ENCODE measurements around the gene LCK. TPM values are rescaled to one million over a fixed set of nuclear protein-coding genes. Genes with fewer than 3 reads are reported as not detected.

Gene LCK
- total RNA-seq, 1 experiment from 2014 or later = 51.0 TPM

- TF ChIP-seq ERG (CRISPR knock-in tag; IDR thresholded peaks at IDR 0.05) (no peak), CREB1 (CRISPR knock-in tag; IDR thresholded peaks at IDR 0.05) (no peak)
Observed at GRCh38 chr1:32223683-32224082, 27.4 kb upstream of the LCK start (continued).

DNA sequence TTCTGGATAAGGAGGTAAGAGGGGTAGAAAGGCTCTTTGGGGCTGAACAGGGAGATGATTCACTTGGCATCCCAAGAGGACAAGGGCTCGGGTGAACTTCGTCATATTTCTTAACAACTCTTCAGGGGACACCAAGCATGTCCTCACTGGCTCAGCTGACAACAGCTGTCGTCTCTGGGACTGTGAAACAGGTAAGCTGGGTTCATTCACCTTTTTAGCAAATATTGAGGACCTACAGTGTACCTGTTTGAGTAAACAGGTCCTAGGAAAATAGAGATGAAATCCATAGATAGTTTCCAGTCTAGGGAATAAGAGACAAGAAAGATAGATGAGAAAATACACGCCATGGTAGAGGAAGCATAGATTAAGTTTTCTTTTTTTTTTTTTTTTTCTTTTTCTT is 26.8 kb upstream of the LCK start:
- POLR2A ChIA-PET = no interaction called here
- TF ChIP-seq, protein P1, sequence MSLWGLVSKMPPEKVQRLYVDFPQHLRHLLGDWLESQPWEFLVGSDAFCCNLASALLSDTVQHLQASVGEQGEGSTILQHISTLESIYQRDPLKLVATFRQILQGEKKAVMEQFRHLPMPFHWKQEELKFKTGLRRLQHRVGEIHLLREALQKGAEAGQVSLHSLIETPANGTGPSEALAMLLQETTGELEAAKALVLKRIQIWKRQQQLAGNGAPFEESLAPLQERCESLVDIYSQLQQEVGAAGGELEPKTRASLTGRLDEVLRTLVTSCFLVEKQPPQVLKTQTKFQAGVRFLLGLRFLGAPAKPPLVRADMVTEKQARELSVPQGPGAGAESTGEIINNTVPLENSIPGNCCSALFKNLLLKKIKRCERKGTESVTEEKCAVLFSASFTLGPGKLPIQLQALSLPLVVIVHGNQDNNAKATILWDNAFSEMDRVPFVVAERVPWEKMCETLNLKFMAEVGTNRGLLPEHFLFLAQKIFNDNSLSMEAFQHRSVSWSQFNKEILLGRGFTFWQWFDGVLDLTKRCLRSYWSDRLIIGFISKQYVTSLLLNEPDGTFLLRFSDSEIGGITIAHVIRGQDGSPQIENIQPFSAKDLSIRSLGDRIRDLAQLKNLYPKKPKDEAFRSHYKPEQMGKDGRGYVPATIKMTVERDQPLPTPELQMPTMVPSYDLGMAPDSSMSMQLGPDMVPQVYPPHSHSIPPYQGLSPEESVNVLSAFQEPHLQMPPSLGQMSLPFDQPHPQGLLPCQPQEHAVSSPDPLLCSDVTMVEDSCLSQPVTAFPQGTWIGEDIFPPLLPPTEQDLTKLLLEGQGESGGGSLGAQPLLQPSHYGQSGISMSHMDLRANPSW (CRISPR knock-in tag; conservative IDR thresholded peaks at IDR 0.05; ENCODE audit: low read depth) = no peak
- TF ChIP-seq ZBTB21 (CRISPR knock-in tag; IDR thresholded peaks at IDR 0.05; ENCODE audit: borderline replicate concordance) (no peak), E2F4 (CRISPR knock-in tag; IDR thresholded peaks at IDR 0.05; ENCODE audit: borderline replicate concordance, low read depth) (no peak), TEAD4 (CRISPR knock-in tag; IDR thresholded peaks at IDR 0.05) (no peak), ARID4B (CRISPR knock-in tag; IDR thresholded peaks at IDR 0.05; ENCODE audit: borderline replicate concordance) (no peak), ERG (CRISPR knock-in tag; IDR thresholded peaks at IDR 0.05) (no peak), TP53 (CRISPR knock-in tag; IDR thresholded peaks at IDR 0.05) (no peak), AFF4 (CRISPR knock-in tag; IDR thresholded peaks at IDR 0.05; ENCODE audit: borderline replicate concordance) (no peak), FOXP4 (CRISPR knock-in tag; IDR thresholded peaks at IDR 0.05) (no peak), ZNF396 (CRISPR knock-in tag; IDR thresholded peaks at IDR 0.05; ENCODE audit: borderline replicate concordance) (no peak), ZNF416 (CRISPR knock-in tag; IDR thresholded peaks at IDR 0.05) (no peak), EMX1 (CRISPR knock-in tag; IDR thresholded peaks at IDR 0.05) (no peak), GABPB1 (CRISPR knock-in tag; IDR thresholded peaks at IDR 0.05) (no peak)
- TF ChIP-seq, protein P2, sequence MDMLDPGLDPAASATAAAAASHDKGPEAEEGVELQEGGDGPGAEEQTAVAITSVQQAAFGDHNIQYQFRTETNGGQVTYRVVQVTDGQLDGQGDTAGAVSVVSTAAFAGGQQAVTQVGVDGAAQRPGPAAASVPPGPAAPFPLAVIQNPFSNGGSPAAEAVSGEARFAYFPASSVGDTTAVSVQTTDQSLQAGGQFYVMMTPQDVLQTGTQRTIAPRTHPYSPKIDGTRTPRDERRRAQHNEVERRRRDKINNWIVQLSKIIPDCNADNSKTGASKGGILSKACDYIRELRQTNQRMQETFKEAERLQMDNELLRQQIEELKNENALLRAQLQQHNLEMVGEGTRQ (CRISPR knock-in tag; IDR thresholded peaks at IDR 0.05) = no peak
- TF ChIP-seq, protein P3, sequence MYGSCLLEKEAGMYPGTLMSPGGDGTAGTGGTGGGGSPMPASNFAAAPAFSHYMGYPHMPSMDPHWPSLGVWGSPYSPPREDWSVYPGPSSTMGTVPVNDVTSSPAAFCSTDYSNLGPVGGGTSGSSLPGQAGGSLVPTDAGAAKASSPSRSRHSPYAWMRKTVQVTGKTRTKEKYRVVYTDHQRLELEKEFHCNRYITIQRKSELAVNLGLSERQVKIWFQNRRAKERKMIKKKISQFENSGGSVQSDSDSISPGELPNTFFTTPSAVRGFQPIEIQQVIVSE (CRISPR knock-in tag; IDR thresholded peaks at IDR 0.05; ENCODE audit: borderline replicate concordance) = no peak

More for the DNA sequence above, 26.8 kb upstream of the LCK start:
- Mint-ChIP-seq H3K4me1 (peaks cover 13% of the 10 kb centered on the region), H3K9me3 (no peaks in the 10 kb centered on the region), H3K27me3 (ENCODE audit: low read depth) (no peaks in the 10 kb centered on the region), H3K36me3 (peaks cover 39% of the 10 kb centered on the region), H3K27ac (peak overlapping the region; percentile 33; the same call in 1 of the 2 replicates), H3K4me3 (peak overlapping the region; percentile 95)
- CTCF ChIA-PET = interaction anchor here (3.5 kb wide), 1 partner anchor 25 kb away, joined by 23 read pairs; no protein-coding TSS in a partner anchor
- ATAC-seq (no peak), DNase-seq (ENCODE audit: low spot score) (no peak)
